ENCODE data around the gene CMTM4. TPM values are rescaled to one million over a fixed set of nuclear protein-coding genes. Genes with fewer than 3 reads are reported as not detected.

Gene CMTM4
- polyA plus RNA-seq, 1 donor from 2014 or later: 27.2 TPM

GRCh38 chr16:66735891-66736290 is 39.3 kb upstream of the CMTM4 start:
- Histone ChIP-seq H3K36me3 (ENCODE audit: insufficient read depth, low read length) (peaks cover 7% of the 10 kb centered on the region), H3K79me2 (replicated peaks; ENCODE audit: insufficient read depth, low read length) (peaks cover 20% of the 10 kb centered on the region), H3F3A (ENCODE audit: insufficient read depth, low read length, poor library complexity, severe bottlenecking) (no peaks in the 10 kb centered on the region), H3K27me3 (ENCODE audit: insufficient read depth, low read depth, low read length) (no peaks in the 10 kb centered on the region), H4K20me1 (ENCODE audit: insufficient read depth) (peaks cover 11% of the 10 kb centered on the region), H3K9me3 (ENCODE audit: low read length) (no peaks in the 10 kb centered on the region), H2AFZ (ENCODE audit: low read depth, low read length) (no peak overlapping the region), H3K4me2 (ENCODE audit: low read length) (no peak overlapping the region), H3K9me2 (ENCODE audit: insufficient read depth, low read length) (no peaks in the 10 kb centered on the region), H3K4me3 (ENCODE audit: low read length) (no peak overlapping the region), H3K27ac (ENCODE audit: low read length) (no peak overlapping the region), H3K9ac (ENCODE audit: low read length) (no peak overlapping the region)
- TF ChIP-seq TAF1 (IDR thresholded peaks at IDR 0.05; ENCODE audit: low read depth) (no peak), REST (IDR thresholded peaks at IDR 0.05; ENCODE audit: borderline replicate concordance) (no peak)

- no peak overlapping the region for H3K9ac ChIP-seq (ENCODE audit: low read length)
- peaks cover 10% of the 10 kb centered on the region for H3K36me3 ChIP-seq (ENCODE audit: insufficient read depth, low read length)
- no peak overlapping the region for H3K27ac ChIP-seq (ENCODE audit: low read length)
- TF ChIP-seq SMC3 (conservative IDR thresholded peaks at IDR 0.05; ENCODE audit: poor library complexity) (no peak), REST (IDR thresholded peaks at IDR 0.05; ENCODE audit: borderline replicate concordance) (no peak), RAD21 (conservative IDR thresholded peaks at IDR 0.05) (no peak), POLR2AphosphoS5 (IDR thresholded peaks at IDR 0.05) (no peak), MXI1 (conservative IDR thresholded peaks at IDR 0.05; ENCODE audit: poor library complexity, severe bottlenecking) (no peak), CTCF (IDR thresholded peaks at IDR 0.05; ENCODE audit: poor library complexity, severe bottlenecking) (no peak), TAF1 (IDR thresholded peaks at IDR 0.05; ENCODE audit: low read depth) (no peak), EP300 (conservative IDR thresholded peaks at IDR 0.05; ENCODE audit: poor library complexity, severe bottlenecking) (no peak), EZH2 (IDR thresholded peaks at IDR 0.05; ENCODE audit: borderline replicate concordance, insufficient read depth, low read length, poor library complexity, severe bottlenecking) (no peak)
- H3K9me3 ChIP-seq (ENCODE audit: low read length): no peaks in the 10 kb centered on the region
- H3K4me2 ChIP-seq (ENCODE audit: low read length): no peak overlapping the region
- H3K9me2 ChIP-seq (ENCODE audit: insufficient read depth, low read length): no peaks in the 10 kb centered on the region
- H3K4me3 ChIP-seq (ENCODE audit: low read length): no peak overlapping the region
- H3F3A ChIP-seq (ENCODE audit: insufficient read depth, low read length, poor library complexity, severe bottlenecking): no peaks in the 10 kb centered on the region
- no peaks in the 10 kb centered on the region for H3K27me3 ChIP-seq (ENCODE audit: insufficient read depth, low read depth, low read length)
- H3K79me2 ChIP-seq (replicated peaks; ENCODE audit: insufficient read depth, low read length): no peaks in the 10 kb centered on the region
- no peak overlapping the region for H2AFZ ChIP-seq (ENCODE audit: low read depth, low read length)
- no peaks in the 10 kb centered on the region for H4K20me1 ChIP-seq (ENCODE audit: insufficient read depth)
Measured at GRCh38 chr16:66731101-66731500, 34.6 kb upstream of the CMTM4 start.
